GM23338 (cell line): ENCODE measurements around the gene MFSD2B. TPM values are rescaled to one million over a fixed set of nuclear protein-coding genes. Genes with fewer than 3 reads are reported as not detected.

Source experiments
- ATAC-seq: fragments of 200-7000 bp; cut with Tn5 transposase; 3 replicates; pipeline ENCODE4 v1.9.1; 2020
- DNase-seq: peaks from one replicate; pipeline ENCODE4 v3.0.0-alpha.2; 2015; ENCODE audit warnings: low spot score
- H2AFZ ChIP-seq: fragments of 200-600 bp; sonication (generic); 2 replicates; pipeline ENCODE4 v1.8.0; 2016; ENCODE audit warnings: antibody characterized with exemption, mild to moderate bottlenecking, moderate library complexity
- H3F3A ChIP-seq: fragments of 200-600 bp; sonication (generic); replicated peaks from 2 replicates; pipeline ENCODE4 v1.8.0; 2017; ENCODE audit warnings: antibody characterized with exemption, mixed run types, low read depth
- H3K27ac ChIP-seq: fragments of 200-600 bp; sonication (generic); 2 replicates; pipeline ENCODE4 v1.6.1; 2016; ENCODE audit warnings: low read depth
- H3K27me3 ChIP-seq: fragments of 200-600 bp; sonication (generic); 2 replicates; pipeline ENCODE4 v1.8.0; 2016; ENCODE audit warnings: mild to moderate bottlenecking, mixed run types, moderate library complexity; ENCODE audit not compliant: insufficient read depth
- H3K36me3 ChIP-seq: fragments of 200-600 bp; sonication (generic); 2 replicates; pipeline ENCODE4 v1.8.0; 2016; ENCODE audit warnings: mild to moderate bottlenecking; ENCODE audit not compliant: insufficient read depth
- H3K4me1 ChIP-seq: fragments of 200-600 bp; sonication (generic); 2 replicates; pipeline ENCODE4 v1.8.0; 2016; ENCODE audit warnings: mild to moderate bottlenecking, moderate library complexity; ENCODE audit not compliant: insufficient read depth
- H3K4me2 ChIP-seq: fragments of 200-600 bp; sonication (generic); 2 replicates; pipeline ENCODE4 v1.7.1; 2017; ENCODE audit warnings: mixed run types
- H3K4me3 ChIP-seq: fragments of 200-600 bp; sonication (generic); 2 replicates; pipeline ENCODE4 v1.6.1; 2016; ENCODE audit warnings: mixed run types
- H3K79me2 ChIP-seq: fragments of 200-600 bp; sonication (generic); replicated peaks from 2 replicates; pipeline ENCODE4 v1.8.0; 2017; ENCODE audit warnings: mild to moderate bottlenecking; ENCODE audit not compliant: insufficient read depth
- H3K9me2 ChIP-seq: fragments of 200-600 bp; sonication (generic); 2 replicates; pipeline ENCODE4 v1.8.0; 2017; ENCODE audit not compliant: insufficient read depth
- H4K20me1 ChIP-seq: fragments of 200-600 bp; sonication (generic); replicated peaks from 2 replicates; pipeline ENCODE4 v1.8.0; 2017; ENCODE audit warnings: mild to moderate bottlenecking; ENCODE audit not compliant: insufficient read depth
- H3K27ac Mint-ChIP-seq: 2 replicates; pipeline ENCODE4 v1.8.0; 2020; ENCODE audit warnings: inconsistent platforms, mild to moderate bottlenecking, moderate library complexity, mixed read lengths
- H3K27me3 Mint-ChIP-seq: 3 replicates; pipeline ENCODE4 v1.8.0; 2022; ENCODE audit warnings: low read depth, mild to moderate bottlenecking, moderate library complexity, mixed read lengths, inconsistent platforms; ENCODE audit not compliant: insufficient read depth, poor library complexity
- H3K36me3 Mint-ChIP-seq: 3 replicates; pipeline ENCODE4 v1.8.0; 2021; ENCODE audit warnings: low read depth, mild to moderate bottlenecking, inconsistent platforms, moderate library complexity, mixed read lengths
- H3K4me1 Mint-ChIP-seq: 3 replicates; pipeline ENCODE4 v1.8.0; 2020; ENCODE audit warnings: mild to moderate bottlenecking, inconsistent platforms, mixed read lengths
- H3K4me3 Mint-ChIP-seq: 3 replicates; pipeline ENCODE4 v1.8.0; 2021; ENCODE audit warnings: moderate library complexity, mild to moderate bottlenecking, inconsistent platforms, mixed read lengths
- H3K9me3 Mint-ChIP-seq: 3 replicates; pipeline ENCODE4 v1.8.0; 2020; ENCODE audit warnings: moderate library complexity, mild to moderate bottlenecking, inconsistent platforms, mixed read lengths
- CREB1 ChIP-seq: fragments of 250-450 bp; sonication (Bioruptor Pico); IDR thresholded peaks from 2 replicates; pipeline ENCODE4 v1.5.0; 2020; ENCODE audit warnings: low read depth, mild to moderate bottlenecking, moderate library complexity
- EZH2 ChIP-seq: fragments of 200-600 bp; sonication (generic); IDR thresholded peaks from one replicate; pipeline ENCODE4 v1.8.0; 2017; ENCODE audit warnings: antibody characterized with exemption, mild to moderate bottlenecking, low read depth; ENCODE audit not compliant: unreplicated experiment
- EZH2phosphoT487 ChIP-seq: fragments of 200-600 bp; sonication (generic); IDR thresholded peaks from one replicate; pipeline ENCODE4 v1.8.1; 2018; ENCODE audit warnings: antibody characterized with exemption; ENCODE audit not compliant: unreplicated experiment
- JUNB ChIP-seq: IDR thresholded peaks from one replicate; pipeline ENCODE4 v1.6.1; 2016; ENCODE audit warnings: antibody characterized with exemption; ENCODE audit not compliant: unreplicated experiment
- NANOG ChIP-seq: IDR thresholded peaks from 2 replicates; pipeline ENCODE4 v1.6.1; 2016; ENCODE audit warnings: antibody characterized with exemption, borderline replicate concordance
- POLR2AphosphoS5 ChIP-seq: IDR thresholded peaks from 2 replicates; pipeline ENCODE4 v1.6.1; 2016; ENCODE audit warnings: antibody characterized with exemption, low read depth
- STAT1 ChIP-seq: IDR thresholded peaks from one replicate; pipeline ENCODE4 v1.6.1; 2016; ENCODE audit warnings: antibody characterized with exemption; ENCODE audit not compliant: unreplicated experiment
- ZNF114 ChIP-seq: fragments of 250-450 bp; sonication (Bioruptor Pico); IDR thresholded peaks from 2 replicates; pipeline ENCODE4 v1.5.0; 2020; ENCODE audit warnings: mild to moderate bottlenecking, moderate library complexity
- ZNF331 ChIP-seq: fragments of 250-450 bp; sonication (Bioruptor Pico); IDR thresholded peaks from 2 replicates; pipeline ENCODE4 v1.5.0; 2020; ENCODE audit warnings: low read depth, mild to moderate bottlenecking, moderate library complexity
- polyA plus RNA-seq: library from polyadenylated mRNA; unstranded; fragments of >200 nt; fragmentation: Nextera tagmentation; extraction: Ambion mirVana; gene quantifications from 2 replicates; pipeline ENCODE4 v1.2.1, GENCODE V29; 2016
- total RNA-seq: library from RNA; depleted of rRNA; stranded (reverse); fragments of >200 nt; shearing (Covaris generic); gene quantifications from 2 replicates; pipeline ENCODE4 v1.2.3, GENCODE V29; 2014
- TF ChIP-seq, protein P1 (sequence below): IDR thresholded peaks from 2 replicates; pipeline ENCODE4 v1.6.1; 2016; ENCODE audit warnings: antibody characterized with exemption
- TF ChIP-seq, protein P2 (sequence below), 2 experiments: fragments of 200-600 bp in 1 of 2; sonication (generic) in 1 of 2; conservative IDR thresholded peaks; 2 replicates each; pipeline versions ENCODE4 v1.5.1 to v1.6.1; 2016 to 2017; ENCODE audit warnings: antibody characterized with exemption in 2 of 2, low read depth in 2 of 2, mild to moderate bottlenecking in 2 of 2, moderate library complexity in 1 of 2
- TF ChIP-seq, protein P3 (sequence below): fragments of 250-450 bp; sonication (Bioruptor Pico); IDR thresholded peaks from 2 replicates; pipeline ENCODE4 v1.5.0; 2020; ENCODE audit warnings: mild to moderate bottlenecking, moderate library complexity
- TF ChIP-seq, protein P4 (sequence below): IDR thresholded peaks from one replicate; pipeline ENCODE4 v1.6.1; 2018; ENCODE audit warnings: antibody characterized with exemption; ENCODE audit not compliant: unreplicated experiment

The MFSD2B gene
- total and polyA plus RNA-seq, 2 experiments from 2014 or later: 0.21 to 2.3 TPM

DNA sequence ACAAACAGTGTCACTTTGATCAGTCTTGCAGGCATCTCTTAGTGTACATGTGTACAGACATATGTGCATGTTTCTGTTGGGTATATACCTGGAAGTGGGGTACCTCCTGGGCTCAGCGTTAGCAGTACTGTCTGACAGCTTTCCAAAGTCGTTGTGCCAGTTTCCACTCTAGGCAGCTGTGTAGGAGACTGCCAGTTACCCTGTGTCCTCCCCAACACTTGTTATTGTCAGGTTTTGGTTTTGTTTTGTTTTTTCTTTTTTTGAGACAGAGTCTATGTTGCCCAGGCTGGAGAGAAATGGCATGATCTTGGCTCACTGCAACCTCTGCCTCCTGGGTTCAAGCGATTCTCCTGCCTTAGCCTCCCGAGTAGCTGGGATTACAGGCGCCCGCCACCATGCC lies 45.9 kb downstream of the MFSD2B start:
- Histone ChIP-seq H4K20me1 (no peaks in the 10 kb centered on the region; the same call in 1 of the 2 replicates), H3K4me3 (no peak overlapping the region), H3K4me1 (peaks cover 3% of the 10 kb centered on the region), H3K36me3 (no peaks in the 10 kb centered on the region; the same call in 1 of the 2 replicates), H3F3A (peaks cover under 1% of the 10 kb centered on the region; the same call in 1 of the 2 replicates), H3K79me2 (0 out of 2 replicates have a peak, but pooled peaks cover 12% of the 10 kb centered on the region), H3K27ac (no peak overlapping the region), H2AFZ (no peak overlapping the region), H3K4me2 (no peak overlapping the region), H3K27me3 (no peaks in the 10 kb centered on the region), H3K9me2 (no peaks in the 10 kb centered on the region)
- DNase-seq (no peak), ATAC-seq (no peak)
- H3K9me3 Mint-ChIP-seq: no peaks in the 10 kb centered on the region
- no peak overlapping the region for H3K27ac Mint-ChIP-seq
- H3K4me3 Mint-ChIP-seq: no peak overlapping the region
- TF ChIP-seq ZNF114 (CRISPR knock-in tag) (no peak), EZH2 (no peak), STAT1 (no peak), ZNF331 (no peak), EZH2phosphoT487 (no peak), POLR2AphosphoS5 (no peak), CREB1 (CRISPR knock-in tag) (no peak), NANOG (no peak), JUNB (no peak)
- TF ChIP-seq, protein P1, sequence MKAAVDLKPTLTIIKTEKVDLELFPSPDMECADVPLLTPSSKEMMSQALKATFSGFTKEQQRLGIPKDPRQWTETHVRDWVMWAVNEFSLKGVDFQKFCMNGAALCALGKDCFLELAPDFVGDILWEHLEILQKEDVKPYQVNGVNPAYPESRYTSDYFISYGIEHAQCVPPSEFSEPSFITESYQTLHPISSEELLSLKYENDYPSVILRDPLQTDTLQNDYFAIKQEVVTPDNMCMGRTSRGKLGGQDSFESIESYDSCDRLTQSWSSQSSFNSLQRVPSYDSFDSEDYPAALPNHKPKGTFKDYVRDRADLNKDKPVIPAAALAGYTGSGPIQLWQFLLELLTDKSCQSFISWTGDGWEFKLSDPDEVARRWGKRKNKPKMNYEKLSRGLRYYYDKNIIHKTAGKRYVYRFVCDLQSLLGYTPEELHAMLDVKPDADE: no peak
- TF ChIP-seq, protein P2, sequence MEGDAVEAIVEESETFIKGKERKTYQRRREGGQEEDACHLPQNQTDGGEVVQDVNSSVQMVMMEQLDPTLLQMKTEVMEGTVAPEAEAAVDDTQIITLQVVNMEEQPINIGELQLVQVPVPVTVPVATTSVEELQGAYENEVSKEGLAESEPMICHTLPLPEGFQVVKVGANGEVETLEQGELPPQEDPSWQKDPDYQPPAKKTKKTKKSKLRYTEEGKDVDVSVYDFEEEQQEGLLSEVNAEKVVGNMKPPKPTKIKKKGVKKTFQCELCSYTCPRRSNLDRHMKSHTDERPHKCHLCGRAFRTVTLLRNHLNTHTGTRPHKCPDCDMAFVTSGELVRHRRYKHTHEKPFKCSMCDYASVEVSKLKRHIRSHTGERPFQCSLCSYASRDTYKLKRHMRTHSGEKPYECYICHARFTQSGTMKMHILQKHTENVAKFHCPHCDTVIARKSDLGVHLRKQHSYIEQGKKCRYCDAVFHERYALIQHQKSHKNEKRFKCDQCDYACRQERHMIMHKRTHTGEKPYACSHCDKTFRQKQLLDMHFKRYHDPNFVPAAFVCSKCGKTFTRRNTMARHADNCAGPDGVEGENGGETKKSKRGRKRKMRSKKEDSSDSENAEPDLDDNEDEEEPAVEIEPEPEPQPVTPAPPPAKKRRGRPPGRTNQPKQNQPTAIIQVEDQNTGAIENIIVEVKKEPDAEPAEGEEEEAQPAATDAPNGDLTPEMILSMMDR (conservative IDR thresholded peaks at IDR 0.05; ENCODE audit: low read depth in 2 of 2): no peak
- TF ChIP-seq, protein P3, sequence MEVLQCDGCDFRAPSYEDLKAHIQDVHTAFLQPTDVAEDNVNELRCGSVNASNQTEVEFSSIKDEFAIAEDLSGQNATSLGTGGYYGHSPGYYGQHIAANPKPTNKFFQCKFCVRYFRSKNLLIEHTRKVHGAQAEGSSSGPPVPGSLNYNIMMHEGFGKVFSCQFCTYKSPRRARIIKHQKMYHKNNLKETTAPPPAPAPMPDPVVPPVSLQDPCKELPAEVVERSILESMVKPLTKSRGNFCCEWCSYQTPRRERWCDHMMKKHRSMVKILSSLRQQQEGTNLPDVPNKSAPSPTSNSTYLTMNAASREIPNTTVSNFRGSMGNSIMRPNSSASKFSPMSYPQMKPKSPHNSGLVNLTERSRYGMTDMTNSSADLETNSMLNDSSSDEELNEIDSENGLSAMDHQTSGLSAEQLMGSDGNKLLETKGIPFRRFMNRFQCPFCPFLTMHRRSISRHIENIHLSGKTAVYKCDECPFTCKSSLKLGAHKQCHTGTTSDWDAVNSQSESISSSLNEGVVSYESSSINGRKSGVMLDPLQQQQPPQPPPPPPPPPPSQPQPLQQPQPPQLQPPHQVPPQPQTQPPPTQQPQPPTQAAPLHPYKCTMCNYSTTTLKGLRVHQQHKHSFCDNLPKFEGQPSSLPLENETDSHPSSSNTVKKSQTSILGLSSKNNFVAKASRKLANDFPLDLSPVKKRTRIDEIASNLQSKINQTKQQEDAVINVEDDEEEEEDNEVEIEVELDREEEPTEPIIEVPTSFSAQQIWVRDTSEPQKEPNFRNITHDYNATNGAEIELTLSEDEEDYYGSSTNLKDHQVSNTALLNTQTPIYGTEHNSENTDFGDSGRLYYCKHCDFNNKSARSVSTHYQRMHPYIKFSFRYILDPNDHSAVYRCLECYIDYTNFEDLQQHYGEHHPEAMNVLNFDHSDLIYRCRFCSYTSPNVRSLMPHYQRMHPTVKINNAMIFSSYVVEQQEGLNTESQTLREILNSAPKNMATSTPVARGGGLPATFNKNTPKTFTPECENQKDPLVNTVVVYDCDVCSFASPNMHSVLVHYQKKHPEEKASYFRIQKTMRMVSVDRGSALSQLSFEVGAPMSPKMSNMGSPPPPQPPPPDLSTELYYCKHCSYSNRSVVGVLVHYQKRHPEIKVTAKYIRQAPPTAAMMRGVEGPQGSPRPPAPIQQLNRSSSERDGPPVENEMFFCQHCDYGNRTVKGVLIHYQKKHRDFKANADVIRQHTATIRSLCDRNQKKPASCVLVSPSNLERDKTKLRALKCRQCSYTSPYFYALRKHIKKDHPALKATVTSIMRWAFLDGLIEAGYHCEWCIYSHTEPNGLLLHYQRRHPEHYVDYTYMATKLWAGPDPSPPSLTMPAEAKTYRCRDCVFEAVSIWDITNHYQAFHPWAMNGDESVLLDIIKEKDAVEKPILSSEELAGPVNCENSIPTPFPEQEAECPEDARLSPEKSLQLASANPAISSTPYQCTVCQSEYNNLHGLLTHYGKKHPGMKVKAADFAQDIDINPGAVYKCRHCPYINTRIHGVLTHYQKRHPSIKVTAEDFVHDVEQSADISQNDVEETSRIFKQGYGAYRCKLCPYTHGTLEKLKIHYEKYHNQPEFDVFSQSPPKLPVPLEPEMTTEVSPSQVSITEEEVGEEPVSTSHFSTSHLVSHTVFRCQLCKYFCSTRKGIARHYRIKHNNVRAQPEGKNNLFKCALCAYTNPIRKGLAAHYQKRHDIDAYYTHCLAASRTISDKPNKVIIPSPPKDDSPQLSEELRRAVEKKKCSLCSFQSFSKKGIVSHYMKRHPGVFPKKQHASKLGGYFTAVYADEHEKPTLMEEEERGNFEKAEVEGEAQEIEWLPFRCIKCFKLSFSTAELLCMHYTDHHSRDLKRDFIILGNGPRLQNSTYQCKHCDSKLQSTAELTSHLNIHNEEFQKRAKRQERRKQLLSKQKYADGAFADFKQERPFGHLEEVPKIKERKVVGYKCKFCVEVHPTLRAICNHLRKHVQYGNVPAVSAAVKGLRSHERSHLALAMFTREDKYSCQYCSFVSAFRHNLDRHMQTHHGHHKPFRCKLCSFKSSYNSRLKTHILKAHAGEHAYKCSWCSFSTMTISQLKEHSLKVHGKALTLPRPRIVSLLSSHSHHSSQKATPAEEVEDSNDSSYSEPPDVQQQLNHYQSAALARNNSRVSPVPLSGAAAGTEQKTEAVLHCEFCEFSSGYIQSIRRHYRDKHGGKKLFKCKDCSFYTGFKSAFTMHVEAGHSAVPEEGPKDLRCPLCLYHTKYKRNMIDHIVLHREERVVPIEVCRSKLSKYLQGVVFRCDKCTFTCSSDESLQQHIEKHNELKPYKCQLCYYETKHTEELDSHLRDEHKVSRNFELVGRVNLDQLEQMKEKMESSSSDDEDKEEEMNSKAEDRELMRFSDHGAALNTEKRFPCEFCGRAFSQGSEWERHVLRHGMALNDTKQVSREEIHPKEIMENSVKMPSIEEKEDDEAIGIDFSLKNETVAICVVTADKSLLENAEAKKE (CRISPR knock-in tag): no peak
- TF ChIP-seq, protein P4, sequence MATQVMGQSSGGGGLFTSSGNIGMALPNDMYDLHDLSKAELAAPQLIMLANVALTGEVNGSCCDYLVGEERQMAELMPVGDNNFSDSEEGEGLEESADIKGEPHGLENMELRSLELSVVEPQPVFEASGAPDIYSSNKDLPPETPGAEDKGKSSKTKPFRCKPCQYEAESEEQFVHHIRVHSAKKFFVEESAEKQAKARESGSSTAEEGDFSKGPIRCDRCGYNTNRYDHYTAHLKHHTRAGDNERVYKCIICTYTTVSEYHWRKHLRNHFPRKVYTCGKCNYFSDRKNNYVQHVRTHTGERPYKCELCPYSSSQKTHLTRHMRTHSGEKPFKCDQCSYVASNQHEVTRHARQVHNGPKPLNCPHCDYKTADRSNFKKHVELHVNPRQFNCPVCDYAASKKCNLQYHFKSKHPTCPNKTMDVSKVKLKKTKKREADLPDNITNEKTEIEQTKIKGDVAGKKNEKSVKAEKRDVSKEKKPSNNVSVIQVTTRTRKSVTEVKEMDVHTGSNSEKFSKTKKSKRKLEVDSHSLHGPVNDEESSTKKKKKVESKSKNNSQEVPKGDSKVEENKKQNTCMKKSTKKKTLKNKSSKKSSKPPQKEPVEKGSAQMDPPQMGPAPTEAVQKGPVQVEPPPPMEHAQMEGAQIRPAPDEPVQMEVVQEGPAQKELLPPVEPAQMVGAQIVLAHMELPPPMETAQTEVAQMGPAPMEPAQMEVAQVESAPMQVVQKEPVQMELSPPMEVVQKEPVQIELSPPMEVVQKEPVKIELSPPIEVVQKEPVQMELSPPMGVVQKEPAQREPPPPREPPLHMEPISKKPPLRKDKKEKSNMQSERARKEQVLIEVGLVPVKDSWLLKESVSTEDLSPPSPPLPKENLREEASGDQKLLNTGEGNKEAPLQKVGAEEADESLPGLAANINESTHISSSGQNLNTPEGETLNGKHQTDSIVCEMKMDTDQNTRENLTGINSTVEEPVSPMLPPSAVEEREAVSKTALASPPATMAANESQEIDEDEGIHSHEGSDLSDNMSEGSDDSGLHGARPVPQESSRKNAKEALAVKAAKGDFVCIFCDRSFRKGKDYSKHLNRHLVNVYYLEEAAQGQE: no peak
- H3K27me3 Mint-ChIP-seq: peaks cover 2% of the 10 kb centered on the region
- H3K4me1 Mint-ChIP-seq: no peaks in the 10 kb centered on the region
- H3K36me3 Mint-ChIP-seq: peaks cover 6% of the 10 kb centered on the region
